ENCODE results near the gene MAPRE2. TPM values are rescaled to one million over a fixed set of nuclear protein-coding genes. Genes with fewer than 3 reads are reported as not detected.

Gene MAPRE2
- total RNA-seq, 1 experiment from 2014 or later, result 29.4 TPM

- no peak overlapping the region for H2BK20ac ChIP-seq (ENCODE audit: low read depth, low read length, poor library complexity, severe bottlenecking)
- no peaks in the 10 kb centered on the region for H3K9me3 Mint-ChIP-seq
- no peak overlapping the region for H3K14ac ChIP-seq (ENCODE audit: insufficient read depth, low read length)
- no peaks in the 10 kb centered on the region for H3K23me2 ChIP-seq (ENCODE audit: insufficient read length, low read depth, low read length, poor library complexity, severe bottlenecking)
- no peak overlapping the region for H2BK120ac ChIP-seq (ENCODE audit: low read depth, low read length, poor library complexity, severe bottlenecking)
- H4K8ac ChIP-seq (replicated peaks; ENCODE audit: insufficient read length, low read depth, low read length), result no peak overlapping the region
- no peaks in the 10 kb centered on the region for H3K36me3 Mint-ChIP-seq (ENCODE audit: insufficient read depth in 1 of 3, low read depth in 3 of 3)
- H2AFZ ChIP-seq (ENCODE audit: low read length), result no peak overlapping the region
- H3K27ac Mint-ChIP-seq, result no peak overlapping the region
- no peaks in the 10 kb centered on the region for H3K79me2 ChIP-seq (ENCODE audit: insufficient read depth, low read length)
- no CpG with 5 or more reads among the region's 3 CpGs for WGBS (ENCODE audit: extremely low coverage, insufficient read length, low lambda C conversion rate)
- H2BK15ac ChIP-seq (ENCODE audit: low read depth, low read length), result no peak overlapping the region
- no peak overlapping the region for H2BK12ac ChIP-seq (ENCODE audit: insufficient read length, low read depth, low read length)
- no peak overlapping the region for H3K4me3 Mint-ChIP-seq
- no peak overlapping the region for H3K56ac ChIP-seq (ENCODE audit: insufficient read length, low read depth, low read length)
- H3K4me1 Mint-ChIP-seq, result peaks cover 7 to 8% of the 10 kb centered on the region in 2 experiments
- H3K18ac ChIP-seq (ENCODE audit: insufficient read length, low read depth, low read length), result no peak overlapping the region
- H4K5ac ChIP-seq (ENCODE audit: insufficient read length, low read depth, low read length), result no peak overlapping the region
- no peak for TF ChIP-seq CTCF (conservative IDR thresholded peaks at IDR 0.05)
- H3K9me3 ChIP-seq (ENCODE audit: control insufficient read depth, low read depth, low read length), result no peaks in the 10 kb centered on the region
- no peaks in the 10 kb centered on the region for H3K79me1 ChIP-seq (ENCODE audit: insufficient read depth, low read depth, low read length, poor library complexity, severe bottlenecking)
- no peak overlapping the region for H3K23ac ChIP-seq (ENCODE audit: insufficient read length, low read depth, low read length)
- no peak overlapping the region for H4K91ac ChIP-seq (ENCODE audit: insufficient read length, low read depth, low read length)
- H3K27me3 Mint-ChIP-seq (ENCODE audit: low read depth), result no peaks in the 10 kb centered on the region
- H3T11ph ChIP-seq (ENCODE audit: low read length), result no peak overlapping the region
- H3K27me3 ChIP-seq (ENCODE audit: insufficient read depth, low read length), result no peaks in the 10 kb centered on the region
- no peak overlapping the region for H2BK5ac ChIP-seq (ENCODE audit: insufficient read length, low read length)
- no peak overlapping the region for H3K9ac ChIP-seq (ENCODE audit: extremely low read depth, insufficient read length, low read length)
- H3K4ac ChIP-seq (ENCODE audit: low read depth, low read length), result no peak overlapping the region
- H2AK5ac ChIP-seq (ENCODE audit: insufficient read length, low read length), result no peak overlapping the region
- peaks cover 4% of the 10 kb centered on the region; the same call in 1 of the 2 replicates for H3K4me1 ChIP-seq (ENCODE audit: insufficient read depth, low read length)
- H3K27ac ChIP-seq (ENCODE audit: insufficient read length, low read depth, low read length), result no peak overlapping the region
- H3K4me2 ChIP-seq (ENCODE audit: insufficient read depth, insufficient read length, low read length), result no peak overlapping the region
- no peaks in the 10 kb centered on the region for H4K20me1 ChIP-seq (ENCODE audit: control insufficient read depth, insufficient read depth, insufficient read length)
- no peak for DNase-seq
Measured at GRCh38 chr18:35159782-35160181, 118.6 kb downstream of the MAPRE2 start.

Data from H9 (cell line).